H1 (cell line): ENCODE data around the gene ARHGEF19. TPM values are rescaled to one million over a fixed set of nuclear protein-coding genes. Genes with fewer than 3 reads are reported as not detected.

Experiments
- BCL11A ChIP-seq, 2 experiments: IDR thresholded peaks; one replicate each; pipeline ENCODE4 v1.6.1; 2011; ENCODE audit warnings: low read depth in 2 of 2, low read length in 2 of 2, mild to moderate bottlenecking in 2 of 2
- BRCA1 ChIP-seq: IDR thresholded peaks from 2 replicates; pipeline ENCODE4 v1.6.1; 2012; ENCODE audit warnings: low read depth, low read length, improper control_type of control experiment
- CTBP2 ChIP-seq: IDR thresholded peaks from 2 replicates; pipeline ENCODE4 v1.7.0; 2011; ENCODE audit warnings: borderline replicate concordance, mild to moderate bottlenecking, moderate library complexity, mixed read lengths, low read length; ENCODE audit not compliant: insufficient read depth, insufficient read length
- KDM1A ChIP-seq: fragments of 200-600, 300-600 bp; sonication (generic); IDR thresholded peaks from 2 replicates; pipeline ENCODE4 v1.7.1; 2016; ENCODE audit warnings: mild to moderate bottlenecking, low read length, borderline replicate concordance
- SP4 ChIP-seq: IDR thresholded peaks from 2 replicates; pipeline ENCODE4 v1.6.1; 2012; ENCODE audit warnings: low read length, inconsistent platforms
- polyA plus RNA-seq, 7 experiments: library from polyadenylated mRNA; depleted of rRNA in 3 of 7; stranded (reverse) in 5 of 7; unstranded in 2 of 7; fragments of >200 nt in 5 of 7; fragments of 200-250 nt in 2 of 7; gene quantifications; 1 replicate in 5 of 7; 2 replicates in 1 of 7; 4 replicates in 1 of 7; pipeline versions ENCODE4 v1.2.1 to v1.2.3, GENCODE V29; 2011 to 2013; ENCODE audit warnings: missing spikeins in 2 of 7, mixed read lengths in 2 of 7
- total RNA-seq: library from RNA; stranded (reverse); fragmentation: NEBNext Ultra II Directional; extraction: Animal tissue kit (Norgen Biotek cat#: 25700); gene quantifications from 2 replicates; pipeline ENCODE4 v1.2.1, GENCODE V29; 2021
- TF ChIP-seq, protein P1 (sequence below): IDR thresholded peaks from 2 replicates; pipeline ENCODE4 v1.6.1; 2012; ENCODE audit warnings: inconsistent platforms

Gene ARHGEF19
- total and polyA plus RNA-seq, 2 of the 8 experiments (the other 6 are each of a cell fraction or from before 2014, with no cell fraction given), result 47.5 to 56.4 TPM

DNA sequence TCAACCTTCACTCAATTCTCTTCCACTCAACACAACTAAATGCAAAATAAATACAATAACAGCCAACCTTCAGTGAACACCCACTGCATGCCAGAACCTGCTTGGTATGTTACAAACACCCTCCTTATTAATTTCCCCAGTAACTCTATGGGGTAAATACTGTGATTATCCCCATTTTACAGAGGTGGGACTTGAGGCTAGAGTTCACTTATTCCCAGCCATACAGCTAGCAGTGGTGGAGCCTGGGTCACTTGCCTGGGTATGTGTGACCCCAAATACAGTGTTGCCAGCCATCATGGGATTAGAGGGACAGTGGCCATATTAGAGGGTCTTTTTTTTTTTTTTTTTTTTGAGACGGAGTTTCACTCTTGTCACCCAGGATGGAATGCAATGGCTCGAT lies 22.9 kb upstream of the ARHGEF19 start (continued):
- TF ChIP-seq CTBP2 (no peak), BCL11A (IDR thresholded peaks at IDR 0.05; ENCODE audit: low read depth in 2 of 2, low read length in 2 of 2) (no peak), KDM1A (no peak), SP4 (no peak), BRCA1 (no peak)
- TF ChIP-seq, protein P1, sequence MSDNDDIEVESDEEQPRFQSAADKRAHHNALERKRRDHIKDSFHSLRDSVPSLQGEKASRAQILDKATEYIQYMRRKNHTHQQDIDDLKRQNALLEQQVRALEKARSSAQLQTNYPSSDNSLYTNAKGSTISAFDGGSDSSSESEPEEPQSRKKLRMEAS, result no peak
